ENCODE measurements around the gene EDN2. TPM values are rescaled to one million over a fixed set of nuclear protein-coding genes. Genes with fewer than 3 reads are reported as not detected.

Gene EDN2
- total RNA-seq, 1 experiment from 2014 or later = 0.28 TPM

DNA sequence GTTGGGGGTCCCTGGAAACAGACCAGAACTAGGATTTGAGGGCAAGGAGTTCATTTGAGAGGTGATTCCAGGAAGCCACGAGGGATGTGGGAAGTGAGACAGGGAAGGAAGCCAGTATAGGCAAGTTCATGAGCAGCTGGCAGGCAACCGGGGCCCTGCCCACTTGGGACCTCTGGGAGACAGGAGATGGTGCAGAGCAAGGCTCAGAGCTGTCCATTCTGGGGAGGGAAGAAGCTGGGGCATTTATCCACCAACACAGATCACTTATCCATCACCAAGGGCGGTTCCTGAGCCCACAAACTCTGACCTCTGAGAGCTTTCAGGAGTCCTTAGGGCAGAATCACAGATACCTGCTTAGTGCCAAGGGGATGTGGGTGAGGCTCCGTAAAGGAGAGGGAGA, 16.8 kb downstream of the EDN2 start:
- Mint-ChIP-seq H3K36me3 (ENCODE audit: insufficient read depth, unreplicated experiment) (no peaks in the 10 kb centered on the region), H3K4me3 (ENCODE audit: low read depth, unreplicated experiment) (no peak overlapping the region), H3K9me3 (ENCODE audit: low read depth, unreplicated experiment) (no peaks in the 10 kb centered on the region), H3K27me3 (ENCODE audit: unreplicated experiment) (no peaks in the 10 kb centered on the region), H3K4me1 (ENCODE audit: low read depth, unreplicated experiment) (peaks cover 12% of the 10 kb centered on the region), H3K27ac (ENCODE audit: unreplicated experiment) (no peak overlapping the region)
- no peak for DNase-seq
- CTCF ChIA-PET = interaction anchor here (0.6 to 1.0 kb wide), 3 partner anchors 12 to 304 kb away, joined by 3 to 11 read pairs (median 4); no protein-coding TSS in a partner anchor
- no TSS peak for BruUV-seq (replicated peaks)
- intact Hi-C loops (cut with micrococcal nuclease; ENCODE audit: unreplicated experiment) = no loop called here
- TF ChIP-seq, protein P1, sequence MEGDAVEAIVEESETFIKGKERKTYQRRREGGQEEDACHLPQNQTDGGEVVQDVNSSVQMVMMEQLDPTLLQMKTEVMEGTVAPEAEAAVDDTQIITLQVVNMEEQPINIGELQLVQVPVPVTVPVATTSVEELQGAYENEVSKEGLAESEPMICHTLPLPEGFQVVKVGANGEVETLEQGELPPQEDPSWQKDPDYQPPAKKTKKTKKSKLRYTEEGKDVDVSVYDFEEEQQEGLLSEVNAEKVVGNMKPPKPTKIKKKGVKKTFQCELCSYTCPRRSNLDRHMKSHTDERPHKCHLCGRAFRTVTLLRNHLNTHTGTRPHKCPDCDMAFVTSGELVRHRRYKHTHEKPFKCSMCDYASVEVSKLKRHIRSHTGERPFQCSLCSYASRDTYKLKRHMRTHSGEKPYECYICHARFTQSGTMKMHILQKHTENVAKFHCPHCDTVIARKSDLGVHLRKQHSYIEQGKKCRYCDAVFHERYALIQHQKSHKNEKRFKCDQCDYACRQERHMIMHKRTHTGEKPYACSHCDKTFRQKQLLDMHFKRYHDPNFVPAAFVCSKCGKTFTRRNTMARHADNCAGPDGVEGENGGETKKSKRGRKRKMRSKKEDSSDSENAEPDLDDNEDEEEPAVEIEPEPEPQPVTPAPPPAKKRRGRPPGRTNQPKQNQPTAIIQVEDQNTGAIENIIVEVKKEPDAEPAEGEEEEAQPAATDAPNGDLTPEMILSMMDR (IDR thresholded peaks at IDR 0.05; ENCODE audit: unreplicated experiment) = no peak

DNA sequence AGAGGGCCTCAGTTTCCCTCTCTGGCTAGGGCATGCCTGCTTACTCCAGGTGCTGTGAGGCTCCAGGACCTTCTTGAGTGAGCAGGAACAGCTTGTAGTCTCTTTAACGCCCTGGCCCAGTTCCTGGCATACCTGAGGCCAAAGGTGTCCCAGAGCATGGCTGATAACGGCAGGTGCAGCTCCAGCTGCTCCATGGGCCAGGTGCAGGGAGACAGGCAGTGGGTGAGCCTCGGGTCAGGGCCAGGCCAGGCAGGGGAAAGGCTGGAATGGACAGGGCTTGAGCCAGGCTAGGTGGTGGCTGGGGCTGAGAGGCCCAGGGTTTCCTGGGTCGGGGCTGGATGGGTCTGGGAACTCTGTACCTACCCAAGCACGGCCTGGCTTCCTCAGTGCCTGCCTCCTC, 18.3 kb downstream of the EDN2 start:
- CTCF ChIA-PET = interaction anchor here (1.0 kb wide), 1 partner anchor 35 kb away, joined by 4 read pairs; no protein-coding TSS in a partner anchor
- BruUV-seq (replicated peaks) = no TSS peak
- Mint-ChIP-seq H3K36me3 (ENCODE audit: insufficient read depth, unreplicated experiment) (no peaks in the 10 kb centered on the region), H3K27ac (ENCODE audit: unreplicated experiment) (no peak overlapping the region), H3K27me3 (ENCODE audit: unreplicated experiment) (no peaks in the 10 kb centered on the region), H3K4me3 (ENCODE audit: low read depth, unreplicated experiment) (no peak overlapping the region), H3K9me3 (ENCODE audit: low read depth, unreplicated experiment) (no peaks in the 10 kb centered on the region), H3K4me1 (ENCODE audit: low read depth, unreplicated experiment) (peaks cover 12% of the 10 kb centered on the region)
- TF ChIP-seq, protein P1 (IDR thresholded peaks at IDR 0.05; ENCODE audit: unreplicated experiment) = no peak
- no peak for DNase-seq
- intact Hi-C loops (cut with micrococcal nuclease; ENCODE audit: unreplicated experiment) = no loop called here

DNA sequence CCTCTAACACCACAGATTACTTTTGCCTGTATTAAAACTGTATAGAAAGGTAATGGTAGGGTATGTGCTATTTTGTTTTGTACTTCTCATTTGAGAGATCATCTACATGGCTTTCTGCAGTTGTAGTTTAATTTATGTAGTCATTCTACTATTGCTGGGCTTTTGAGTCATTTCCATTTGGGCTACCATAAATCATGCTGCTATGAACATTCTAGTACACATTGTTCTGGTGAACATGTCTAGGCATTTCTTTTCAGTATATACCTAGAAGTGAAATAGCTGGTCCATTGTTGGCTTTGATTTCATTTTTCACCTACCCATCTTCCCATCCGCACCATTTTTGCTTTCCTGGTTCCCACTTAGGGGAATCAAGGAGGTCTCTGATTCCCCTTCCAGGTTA, 18.7 kb downstream of the EDN2 start:
- intact Hi-C loops (cut with micrococcal nuclease; ENCODE audit: unreplicated experiment) = no loop called here
- Mint-ChIP-seq H3K4me3 (ENCODE audit: low read depth, unreplicated experiment) (no peak overlapping the region), H3K27ac (ENCODE audit: unreplicated experiment) (no peak overlapping the region), H3K9me3 (ENCODE audit: low read depth, unreplicated experiment) (no peaks in the 10 kb centered on the region), H3K27me3 (ENCODE audit: unreplicated experiment) (no peaks in the 10 kb centered on the region), H3K36me3 (ENCODE audit: insufficient read depth, unreplicated experiment) (no peaks in the 10 kb centered on the region), H3K4me1 (ENCODE audit: low read depth, unreplicated experiment) (peaks cover 12% of the 10 kb centered on the region)
- no peak for DNase-seq
- CTCF ChIA-PET = no interaction called here
- TF ChIP-seq, protein P1 (IDR thresholded peaks at IDR 0.05; ENCODE audit: unreplicated experiment) = no peak
- no TSS peak for BruUV-seq (replicated peaks)

DNA sequence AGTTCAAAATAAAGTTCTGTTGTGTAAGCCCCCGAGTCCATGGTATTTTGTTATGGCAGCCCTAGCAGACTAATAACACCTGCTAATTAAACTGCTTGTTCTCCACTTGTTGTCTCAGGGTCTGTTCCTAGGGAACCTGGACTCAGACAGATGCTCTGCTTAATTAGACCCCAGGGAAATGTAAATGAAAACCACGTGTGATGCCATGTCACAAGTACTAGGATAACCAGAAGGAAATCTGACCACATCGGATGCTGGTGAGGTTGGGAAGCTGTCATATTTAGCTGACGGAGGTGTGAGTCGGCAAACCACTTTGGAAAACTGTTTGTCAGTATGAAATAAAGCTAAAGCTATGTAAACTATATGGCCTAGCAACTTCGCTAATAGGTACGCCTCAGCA, 19.6 kb downstream of the EDN2 start:
- CTCF ChIA-PET = no interaction called here
- TF ChIP-seq, protein P1 (IDR thresholded peaks at IDR 0.05; ENCODE audit: unreplicated experiment) = no peak
- Mint-ChIP-seq H3K36me3 (ENCODE audit: insufficient read depth, unreplicated experiment) (no peaks in the 10 kb centered on the region), H3K9me3 (ENCODE audit: low read depth, unreplicated experiment) (no peaks in the 10 kb centered on the region), H3K4me1 (ENCODE audit: low read depth, unreplicated experiment) (peaks cover 12% of the 10 kb centered on the region), H3K27me3 (ENCODE audit: unreplicated experiment) (peaks cover 6% of the 10 kb centered on the region), H3K4me3 (ENCODE audit: low read depth, unreplicated experiment) (no peak overlapping the region), H3K27ac (ENCODE audit: unreplicated experiment) (no peak overlapping the region)
- no peak for DNase-seq
- intact Hi-C loops (cut with micrococcal nuclease; ENCODE audit: unreplicated experiment) = no loop called here
- no TSS peak for BruUV-seq (replicated peaks)

Measured in Calu3 (cell line).